ENCODE measurements around the gene PINK1. TPM values are rescaled to one million over a fixed set of nuclear protein-coding genes. Genes with fewer than 3 reads are reported as not detected.
A peak's percentile ranks its signal among the peaks of the same experiment; 100 is the strongest.

Gene PINK1
- total RNA-seq, 1 donor from 2014 or later: 4.7 TPM

DNA sequence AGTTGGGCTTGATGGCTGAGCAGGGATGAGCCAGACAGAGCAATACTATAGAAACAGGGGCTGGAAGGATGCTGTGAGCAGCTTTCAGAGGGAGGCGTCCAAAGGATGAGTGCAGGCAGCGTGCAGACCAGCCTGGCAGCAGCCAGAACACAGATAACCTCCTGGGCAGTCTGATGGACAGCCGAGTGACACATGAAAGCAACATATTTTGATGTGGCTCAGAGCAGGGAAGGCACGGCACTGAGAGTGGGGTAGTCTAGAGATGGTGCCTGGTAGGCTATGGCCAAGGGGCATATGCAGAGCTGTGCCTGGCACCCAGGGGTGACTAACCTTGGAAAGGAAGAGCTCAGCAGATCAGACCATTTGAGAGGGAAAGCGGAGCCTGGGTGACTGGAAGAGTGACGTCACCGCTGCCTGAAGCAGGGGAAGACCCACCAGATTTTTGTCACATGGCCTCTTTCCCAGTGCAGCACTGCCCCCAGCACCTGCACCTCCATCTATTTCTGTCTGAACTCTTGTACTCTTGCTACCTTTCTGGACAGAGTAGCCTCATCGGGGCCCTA lies 3.6 kb downstream of the PINK1 start:
- no peak overlapping the region for H3K4me3 Mint-ChIP-seq (ENCODE audit: low read depth)
- no peaks in the 10 kb centered on the region for H3K9me3 Mint-ChIP-seq
- intact Hi-C loops (cut with micrococcal nuclease): no loop called here
- H3K27me3 Mint-ChIP-seq (ENCODE audit: low read depth): no peaks in the 10 kb centered on the region
- peaks cover 9% of the 10 kb centered on the region for H3K4me1 Mint-ChIP-seq (ENCODE audit: low read depth)
- no peak for DNase-seq (ENCODE audit: low spot score)
- no peaks in the 10 kb centered on the region for H3K36me3 Mint-ChIP-seq (ENCODE audit: low read depth)
- no peak overlapping the region for H3K27ac Mint-ChIP-seq

DNA sequence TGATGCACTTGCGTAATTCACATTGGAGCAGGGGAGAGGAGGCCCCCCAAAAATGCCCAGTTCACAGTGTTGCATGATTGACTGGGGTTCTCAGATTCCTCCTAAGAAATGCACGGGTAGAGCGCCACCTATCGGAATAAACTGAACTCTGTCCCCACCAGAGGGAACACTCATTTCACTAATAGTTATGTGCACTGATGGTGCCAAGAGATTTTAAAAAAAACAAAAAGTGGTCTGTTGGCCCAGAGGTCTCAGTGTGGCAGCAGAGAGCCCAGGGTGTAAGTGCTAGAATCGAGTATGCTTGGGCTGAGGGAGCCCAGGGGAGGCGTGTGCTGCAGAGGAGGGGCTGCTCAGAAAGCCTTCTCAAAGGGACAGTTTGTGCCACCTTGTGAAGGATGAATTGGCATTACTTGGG lies 6.9 kb downstream of the PINK1 start:
- Mint-ChIP-seq H3K36me3 (ENCODE audit: low read depth) (no peaks in the 10 kb centered on the region), H3K4me3 (ENCODE audit: low read depth) (no peak overlapping the region), H3K9me3 (no peaks in the 10 kb centered on the region), H3K27ac (no peak overlapping the region), H3K27me3 (ENCODE audit: low read depth) (no peaks in the 10 kb centered on the region), H3K4me1 (ENCODE audit: low read depth) (peaks cover 3% of the 10 kb centered on the region)
- DNase-seq (ENCODE audit: low spot score): peak; percentile 51
- intact Hi-C loops (cut with micrococcal nuclease): loop anchor here (1.0 to 2.0 kb wide), 2 partner anchors 65 to 118 kb away; no protein-coding TSS in a partner anchor

DNA sequence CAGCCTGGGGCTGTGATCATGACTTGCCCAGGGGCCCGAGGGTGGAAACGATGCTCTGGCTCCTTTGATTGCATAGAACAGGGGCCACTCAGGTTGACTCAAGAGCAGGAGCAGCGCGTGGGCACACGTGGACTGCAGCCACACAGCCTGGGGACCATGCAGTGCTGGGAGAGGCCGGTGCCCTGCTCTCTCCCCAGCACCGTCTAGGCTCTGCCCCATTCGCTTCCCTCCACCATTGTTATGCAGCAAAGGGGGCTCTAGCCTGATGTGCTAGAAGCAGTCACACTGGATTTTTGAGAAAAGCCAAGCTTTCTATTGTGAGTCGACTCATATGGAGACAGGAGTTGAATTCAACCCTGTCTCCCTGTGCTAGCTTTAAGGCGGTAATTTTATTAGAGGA lies 8.7 kb downstream of the PINK1 start:
- no peaks in the 10 kb centered on the region for H3K36me3 Mint-ChIP-seq (ENCODE audit: low read depth)
- H3K4me1 Mint-ChIP-seq (ENCODE audit: low read depth): peaks cover 3% of the 10 kb centered on the region
- no peaks in the 10 kb centered on the region for H3K9me3 Mint-ChIP-seq
- no peak overlapping the region for H3K4me3 Mint-ChIP-seq (ENCODE audit: low read depth)
- H3K27ac Mint-ChIP-seq: no peak overlapping the region
- H3K27me3 Mint-ChIP-seq (ENCODE audit: low read depth): no peaks in the 10 kb centered on the region
- DNase-seq (ENCODE audit: low spot score): no peak
- intact Hi-C loops (cut with micrococcal nuclease): loop anchor here (2.0 kb wide), 1 partner anchor 67 kb away; no protein-coding TSS in a partner anchor

DNA sequence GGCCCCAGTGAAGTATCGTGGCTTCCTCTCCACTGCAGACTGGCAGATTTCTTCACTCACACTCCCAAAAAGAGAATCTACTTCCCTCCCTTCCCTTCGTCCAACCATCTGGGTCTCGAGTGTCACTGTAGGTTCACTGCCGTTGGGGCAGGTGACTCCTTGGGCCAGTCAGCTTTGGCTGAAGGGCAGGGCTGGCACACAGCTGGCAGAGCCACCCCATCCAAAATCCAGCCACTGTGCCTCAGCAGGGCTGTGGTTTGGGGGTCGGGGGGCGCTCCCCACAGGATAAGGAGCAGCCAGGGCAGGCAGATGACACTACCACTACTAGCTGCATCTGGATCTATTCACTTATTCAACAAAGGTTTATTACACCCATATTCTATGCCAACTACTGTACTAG lies 9.8 kb downstream of the PINK1 start:
- Mint-ChIP-seq H3K4me3 (ENCODE audit: low read depth) (no peak overlapping the region), H3K27ac (no peak overlapping the region), H3K27me3 (ENCODE audit: low read depth) (no peaks in the 10 kb centered on the region), H3K9me3 (no peaks in the 10 kb centered on the region), H3K36me3 (ENCODE audit: low read depth) (no peaks in the 10 kb centered on the region), H3K4me1 (ENCODE audit: low read depth) (peaks cover 3% of the 10 kb centered on the region)
- no peak for DNase-seq (ENCODE audit: low spot score)
- intact Hi-C loops (cut with micrococcal nuclease): no loop called here

DNA sequence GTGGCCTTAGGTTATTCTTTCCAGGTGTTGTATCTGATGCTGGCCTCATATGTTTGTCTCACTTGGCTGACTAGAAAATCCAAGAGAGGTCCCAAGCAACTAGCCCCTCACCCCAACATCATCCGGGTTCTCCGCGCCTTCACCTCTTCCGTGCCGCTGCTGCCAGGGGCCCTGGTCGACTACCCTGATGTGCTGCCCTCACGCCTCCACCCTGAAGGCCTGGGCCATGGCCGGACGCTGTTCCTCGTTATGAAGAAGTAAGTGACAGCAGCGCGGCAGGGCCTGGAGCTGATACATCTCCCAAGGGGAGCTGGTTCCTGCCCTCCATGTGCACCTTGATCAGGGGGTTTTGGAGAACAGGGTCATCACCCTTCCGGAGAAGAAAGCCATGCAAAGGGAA lies 11.2 kb downstream of the PINK1 start:
- intact Hi-C loops (cut with micrococcal nuclease): no loop called here
- Mint-ChIP-seq H3K4me3 (ENCODE audit: low read depth) (no peak overlapping the region), H3K36me3 (ENCODE audit: low read depth) (peaks cover 11% of the 10 kb centered on the region), H3K27ac (no peak overlapping the region), H3K4me1 (ENCODE audit: low read depth) (peaks cover 3% of the 10 kb centered on the region), H3K27me3 (ENCODE audit: low read depth) (no peaks in the 10 kb centered on the region), H3K9me3 (no peaks in the 10 kb centered on the region)
- DNase-seq (ENCODE audit: low spot score): no peak

DNA sequence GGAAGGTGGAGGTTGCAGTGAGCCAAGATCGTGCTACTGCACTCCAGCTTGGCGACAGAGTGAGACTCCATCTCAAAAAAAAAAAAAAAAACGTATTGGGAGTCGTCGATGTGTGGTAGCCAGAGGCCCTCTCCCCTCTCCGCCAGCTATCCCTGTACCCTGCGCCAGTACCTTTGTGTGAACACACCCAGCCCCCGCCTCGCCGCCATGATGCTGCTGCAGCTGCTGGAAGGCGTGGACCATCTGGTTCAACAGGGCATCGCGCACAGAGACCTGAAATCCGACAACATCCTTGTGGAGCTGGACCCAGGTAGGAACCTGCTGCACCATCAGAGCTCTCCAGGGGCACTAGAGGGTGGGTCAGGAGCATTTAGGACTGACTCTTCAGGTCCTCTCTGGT lies 12.2 kb downstream of the PINK1 start:
- H3K27me3 Mint-ChIP-seq (ENCODE audit: low read depth): no peaks in the 10 kb centered on the region
- intact Hi-C loops (cut with micrococcal nuclease): no loop called here
- H3K4me3 Mint-ChIP-seq (ENCODE audit: low read depth): no peak overlapping the region
- DNase-seq (ENCODE audit: low spot score): no peak
- H3K4me1 Mint-ChIP-seq (ENCODE audit: low read depth): peaks cover under 1% of the 10 kb centered on the region
- no peak overlapping the region for H3K27ac Mint-ChIP-seq
- H3K36me3 Mint-ChIP-seq (ENCODE audit: low read depth): peaks cover 19% of the 10 kb centered on the region
- no peaks in the 10 kb centered on the region for H3K9me3 Mint-ChIP-seq

DNA sequence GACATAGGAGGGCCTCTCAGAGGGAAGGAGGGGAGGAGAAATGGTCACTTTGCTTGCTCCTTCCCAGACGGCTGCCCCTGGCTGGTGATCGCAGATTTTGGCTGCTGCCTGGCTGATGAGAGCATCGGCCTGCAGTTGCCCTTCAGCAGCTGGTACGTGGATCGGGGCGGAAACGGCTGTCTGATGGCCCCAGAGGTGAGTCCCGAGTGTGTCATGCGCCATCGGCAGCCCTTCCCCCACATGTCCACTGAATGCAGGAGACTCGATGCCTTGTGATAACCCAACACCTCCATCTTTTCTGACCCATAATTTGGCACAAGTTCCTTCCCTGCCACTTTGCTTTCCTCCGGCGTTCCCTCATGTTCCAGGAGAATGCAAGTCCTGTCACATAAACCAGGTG lies 15.2 kb downstream of the PINK1 start:
- no peaks in the 10 kb centered on the region for H3K9me3 Mint-ChIP-seq
- no peak overlapping the region for H3K4me3 Mint-ChIP-seq (ENCODE audit: low read depth)

DNA sequence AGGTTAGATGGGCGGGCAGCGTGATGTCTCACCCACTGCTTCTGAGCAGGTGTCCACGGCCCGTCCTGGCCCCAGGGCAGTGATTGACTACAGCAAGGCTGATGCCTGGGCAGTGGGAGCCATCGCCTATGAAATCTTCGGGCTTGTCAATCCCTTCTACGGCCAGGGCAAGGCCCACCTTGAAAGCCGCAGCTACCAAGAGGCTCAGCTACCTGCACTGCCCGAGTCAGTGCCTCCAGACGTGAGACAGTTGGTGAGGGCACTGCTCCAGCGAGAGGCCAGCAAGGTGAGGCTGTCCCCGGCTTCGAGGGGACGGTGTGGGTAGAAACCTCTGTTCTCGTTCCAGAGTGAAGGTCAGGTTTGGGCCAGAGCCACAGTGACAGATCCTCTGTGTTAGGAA lies 15.7 kb downstream of the PINK1 start:
- H3K36me3 Mint-ChIP-seq (ENCODE audit: low read depth): peaks cover 51% of the 10 kb centered on the region
- no peaks in the 10 kb centered on the region for H3K9me3 Mint-ChIP-seq
- no peak overlapping the region for H3K4me3 Mint-ChIP-seq (ENCODE audit: low read depth)
- no peaks in the 10 kb centered on the region for H3K27me3 Mint-ChIP-seq (ENCODE audit: low read depth)
- H3K4me1 Mint-ChIP-seq (ENCODE audit: low read depth): no peaks in the 10 kb centered on the region
- DNase-seq (ENCODE audit: low spot score): no peak
- intact Hi-C loops (cut with micrococcal nuclease): no loop called here
- no peak overlapping the region for H3K27ac Mint-ChIP-seq

More for the DNA sequence above, 15.2 kb downstream of the PINK1 start:
- no peaks in the 10 kb centered on the region for H3K4me1 Mint-ChIP-seq (ENCODE audit: low read depth)
- H3K36me3 Mint-ChIP-seq (ENCODE audit: low read depth): peaks cover 46% of the 10 kb centered on the region
- DNase-seq (ENCODE audit: low spot score): no peak
- H3K27me3 Mint-ChIP-seq (ENCODE audit: low read depth): no peaks in the 10 kb centered on the region
- intact Hi-C loops (cut with micrococcal nuclease): no loop called here
- H3K27ac Mint-ChIP-seq: no peak overlapping the region

DNA sequence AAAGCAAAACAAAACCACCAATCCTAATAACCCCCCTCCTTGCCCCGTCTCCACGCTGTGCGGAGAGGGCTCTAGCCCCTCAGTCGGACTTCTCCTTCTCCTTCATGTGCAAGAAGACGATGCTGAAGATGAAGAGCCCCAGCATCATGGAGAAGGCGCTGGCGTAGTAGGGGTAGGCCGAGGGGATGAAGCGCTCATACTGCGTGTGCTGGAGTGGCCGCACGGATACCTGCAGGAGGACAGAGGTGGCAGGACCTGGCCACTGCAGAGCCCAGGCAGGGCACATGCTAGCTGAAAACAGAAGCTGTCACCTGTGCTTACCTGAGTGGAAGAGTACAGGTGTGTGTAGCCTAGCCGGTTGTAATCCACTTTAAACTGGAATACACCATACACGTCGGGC lies 19.0 kb downstream of the PINK1 start:
- DNase-seq (ENCODE audit: low spot score): no peak
- Mint-ChIP-seq H3K4me1 (ENCODE audit: low read depth) (peaks cover 1% of the 10 kb centered on the region), H3K4me3 (ENCODE audit: low read depth) (no peak overlapping the region), H3K9me3 (no peaks in the 10 kb centered on the region), H3K36me3 (ENCODE audit: low read depth) (peaks cover 82% of the 10 kb centered on the region), H3K27me3 (ENCODE audit: low read depth) (no peaks in the 10 kb centered on the region), H3K27ac (no peak overlapping the region)
- intact Hi-C loops (cut with micrococcal nuclease): no loop called here

DNA sequence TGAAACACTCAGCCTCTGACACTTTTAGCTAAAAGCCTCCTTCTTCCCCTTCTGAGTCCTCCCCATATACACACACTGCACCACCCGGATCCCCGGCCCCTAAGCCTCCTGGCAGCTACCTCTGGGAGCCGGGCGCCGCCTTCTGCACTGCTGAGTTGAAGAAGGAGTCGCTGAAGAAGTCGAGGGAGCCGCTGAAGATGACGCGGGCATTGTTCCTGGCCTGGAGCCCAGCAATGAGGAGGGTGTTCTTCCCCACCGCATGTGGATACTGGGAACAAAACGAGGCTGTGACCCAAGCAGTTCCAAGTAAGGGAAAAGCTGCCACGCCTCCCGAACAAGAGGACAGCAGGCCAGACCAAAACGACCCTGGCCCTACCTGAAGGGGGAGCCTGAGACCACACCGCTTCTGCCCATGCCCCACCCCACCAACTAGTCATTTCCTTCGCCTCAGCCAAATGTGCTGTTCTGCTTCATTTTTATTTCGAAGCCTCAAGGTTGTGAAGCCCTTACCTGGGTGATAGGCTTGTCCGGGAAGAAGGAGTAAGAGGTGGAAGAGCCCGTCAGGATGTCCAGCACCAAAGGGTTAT lies 20.9 kb downstream of the PINK1 start:
- H3K36me3 Mint-ChIP-seq (ENCODE audit: low read depth): peaks cover 87% of the 10 kb centered on the region
- H3K4me3 Mint-ChIP-seq (ENCODE audit: low read depth): no peak overlapping the region
- no peaks in the 10 kb centered on the region for H3K27me3 Mint-ChIP-seq (ENCODE audit: low read depth)
- no peak for DNase-seq (ENCODE audit: low spot score)
- H3K4me1 Mint-ChIP-seq (ENCODE audit: low read depth): peaks cover 4% of the 10 kb centered on the region
- no peak overlapping the region for H3K27ac Mint-ChIP-seq
- no peaks in the 10 kb centered on the region for H3K9me3 Mint-ChIP-seq
- intact Hi-C loops (cut with micrococcal nuclease): no loop called here

DNA sequence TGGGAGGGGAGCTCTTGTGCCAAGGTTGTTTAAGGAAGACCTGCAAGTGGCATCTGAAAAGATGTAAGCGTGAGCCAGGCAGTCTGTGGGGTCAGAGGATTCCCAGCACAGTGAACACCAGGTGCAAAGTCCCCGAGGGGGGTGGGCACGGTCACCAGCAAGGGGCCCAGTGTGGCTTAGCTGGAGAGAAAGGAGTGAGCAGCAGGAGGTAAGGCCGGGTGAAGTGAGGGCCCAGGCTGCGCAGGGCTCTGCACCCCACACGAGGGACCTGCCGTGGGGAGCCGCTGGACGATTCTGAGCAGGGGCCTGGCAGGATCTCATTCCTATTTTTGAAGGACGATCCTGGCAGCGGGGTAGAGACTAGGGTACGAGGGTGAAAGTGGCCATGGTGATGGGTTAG lies 23.8 kb downstream of the PINK1 start:
- peaks cover 82% of the 10 kb centered on the region for H3K36me3 Mint-ChIP-seq (ENCODE audit: low read depth)
- peaks cover 22% of the 10 kb centered on the region for H3K4me1 Mint-ChIP-seq (ENCODE audit: low read depth)
- no peaks in the 10 kb centered on the region for H3K9me3 Mint-ChIP-seq
- DNase-seq (ENCODE audit: low spot score): no peak
- intact Hi-C loops (cut with micrococcal nuclease): no loop called here
- H3K27ac Mint-ChIP-seq: no peak overlapping the region
- no peak overlapping the region for H3K4me3 Mint-ChIP-seq (ENCODE audit: low read depth)
- H3K27me3 Mint-ChIP-seq (ENCODE audit: low read depth): no peaks in the 10 kb centered on the region

DNA sequence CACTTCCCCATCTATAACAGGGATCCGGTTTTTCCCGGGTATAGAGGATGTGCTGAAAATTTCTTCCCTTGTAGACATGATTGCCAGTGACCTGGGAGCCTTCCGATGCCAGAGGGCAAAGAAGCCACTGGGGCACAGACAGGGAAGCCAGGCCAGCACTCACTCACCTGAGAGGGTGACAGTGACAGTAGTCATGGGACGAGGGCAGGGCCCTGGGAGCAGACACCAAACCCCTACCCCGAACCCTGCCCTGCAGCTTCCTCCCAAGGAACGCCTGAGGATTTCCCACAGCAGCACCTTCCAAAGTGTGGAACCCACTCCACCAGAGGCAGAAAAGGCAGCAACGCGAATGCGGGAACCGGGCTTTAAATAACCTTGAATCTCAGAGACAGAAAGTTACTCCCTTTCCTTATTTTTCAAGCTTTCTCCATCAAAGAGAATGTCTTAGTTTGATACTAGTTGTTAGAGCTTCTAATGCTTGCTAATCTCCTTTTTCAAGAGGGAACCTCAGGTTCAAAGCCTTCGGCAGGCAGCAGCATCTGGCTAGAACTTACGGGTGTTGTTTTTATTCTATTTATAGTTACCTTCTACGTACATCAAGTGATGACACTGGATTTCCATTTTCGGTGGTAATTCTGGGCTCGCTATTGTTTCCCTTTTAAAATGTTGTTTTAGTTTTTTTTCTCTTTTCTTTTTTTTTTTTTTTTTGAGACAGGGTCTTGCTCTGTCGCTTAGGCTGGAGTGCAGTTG lies 25.1 kb downstream of the PINK1 start:
- intact Hi-C loops (cut with micrococcal nuclease): no loop called here
- Mint-ChIP-seq H3K4me1 (ENCODE audit: low read depth) (peaks cover 30% of the 10 kb centered on the region), H3K27ac (no peak overlapping the region), H3K27me3 (ENCODE audit: low read depth) (no peaks in the 10 kb centered on the region), H3K4me3 (ENCODE audit: low read depth) (no peak overlapping the region), H3K36me3 (ENCODE audit: low read depth) (peaks cover 69% of the 10 kb centered on the region), H3K9me3 (no peaks in the 10 kb centered on the region)
- no peak for DNase-seq (ENCODE audit: low spot score)

DNA sequence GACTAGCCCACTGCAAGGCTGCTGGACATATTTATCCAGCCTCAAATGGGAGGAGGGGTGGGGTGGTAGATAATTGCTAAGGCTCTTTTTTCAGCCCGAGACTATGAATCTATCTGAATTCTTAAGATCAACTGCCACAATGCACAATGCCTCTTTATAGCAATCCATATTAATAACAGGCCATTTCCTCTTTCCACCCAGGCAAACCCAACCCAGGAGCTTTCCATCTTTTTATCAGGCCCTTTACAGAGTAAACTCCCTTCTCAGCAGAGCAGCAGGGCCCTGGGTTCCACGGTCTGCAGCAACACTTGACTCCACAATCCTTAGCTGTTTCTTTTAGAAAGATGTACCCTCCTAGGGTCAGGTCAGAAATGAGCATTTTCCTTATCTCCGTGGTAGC lies 27.1 kb downstream of the PINK1 start:
- Mint-ChIP-seq H3K4me1 (ENCODE audit: low read depth) (peaks cover 30% of the 10 kb centered on the region), H3K9me3 (no peaks in the 10 kb centered on the region), H3K27me3 (ENCODE audit: low read depth) (no peaks in the 10 kb centered on the region), H3K36me3 (ENCODE audit: low read depth) (peaks cover 51% of the 10 kb centered on the region), H3K4me3 (ENCODE audit: low read depth) (peak overlapping the region; percentile 94), H3K27ac (peak overlapping the region; percentile 96)
- intact Hi-C loops (cut with micrococcal nuclease): no loop called here
- no peak for DNase-seq (ENCODE audit: low spot score)

All from activated T-helper 2 cell treated with anti-CD3 and anti-CD28 coated beads, Interferon-gamma antibody, Interleukin-2, Interleukin-4, amounts not matched to agents 10 μg/mL and 5 μg/mL and 100 μg/mL, durations not matched to agents 14 hours and 24 hours and 36 hours (primary cell).